GM19372 (cell line): Measurements from ENCODE around the gene PEAK3.

Experiments used
- ATAC-seq: cut with Tn5 transposase; IDR thresholded peaks from one replicate; pipeline ENCODE4 v1.9.1; 2021; ENCODE audit warnings: mild to moderate bottlenecking, low read depth, moderate library complexity; ENCODE audit not compliant: unreplicated experiment

Gene PEAK3

DNA sequence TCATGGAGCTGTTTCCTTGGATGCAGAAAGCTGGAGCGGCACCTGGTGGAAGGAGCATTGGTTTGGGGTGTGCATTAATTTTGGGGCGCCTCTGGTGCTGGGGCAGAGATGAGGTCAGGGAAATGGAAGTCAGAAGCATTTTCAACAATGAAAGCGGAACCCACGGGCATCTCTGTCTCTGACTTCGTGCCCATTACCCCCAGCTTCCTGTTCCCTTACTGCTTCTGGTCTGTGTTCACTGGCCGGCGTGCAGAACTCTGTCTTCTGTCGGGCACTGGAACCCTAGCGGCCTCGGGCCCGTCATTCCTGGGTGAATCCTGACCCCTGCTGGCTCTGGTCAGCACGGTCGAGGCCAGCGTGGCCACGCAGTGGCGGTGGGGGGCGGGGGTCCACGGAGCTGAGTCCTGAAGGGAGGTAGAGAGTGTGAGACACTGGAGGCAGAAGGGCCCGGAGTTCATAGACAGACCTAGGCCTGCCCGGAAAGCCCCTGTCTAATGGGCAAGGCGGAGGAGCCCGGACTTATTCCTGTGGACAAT, 33.9 kb upstream of the PEAK3 start:
- no peak for ATAC-seq

DNA sequence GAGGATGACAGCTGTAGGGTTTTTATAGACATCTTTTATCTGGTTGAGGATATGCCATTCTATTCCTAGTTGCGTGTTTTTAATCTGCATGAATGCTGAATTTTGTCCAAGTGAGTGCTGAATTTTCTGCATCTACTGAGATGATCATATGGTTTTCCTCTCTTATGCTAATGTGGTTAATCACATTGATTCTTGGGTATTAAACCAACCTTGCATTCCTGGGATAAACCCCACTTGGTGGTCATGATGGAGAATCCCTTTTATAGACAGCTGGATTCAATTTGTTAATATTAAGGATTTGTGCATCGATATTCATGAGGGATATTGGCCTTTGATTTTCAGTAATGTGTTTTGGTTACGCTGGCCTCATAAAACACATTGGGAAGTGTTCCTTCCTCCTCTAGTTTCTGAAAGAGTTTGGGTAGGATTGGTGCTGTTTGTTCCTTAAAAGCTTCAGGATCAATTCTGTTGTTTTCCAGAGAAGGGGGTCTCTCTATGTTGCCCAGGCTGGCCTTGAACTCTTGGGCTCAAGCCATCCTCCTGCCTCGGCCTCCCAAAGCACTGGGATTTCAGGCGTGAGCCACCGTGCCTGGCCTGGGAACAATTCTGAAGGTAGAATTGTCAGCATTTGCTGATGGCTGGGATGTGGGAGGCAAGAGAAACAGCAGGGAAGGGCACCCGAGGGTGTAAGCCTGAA, 33.3 kb upstream of the PEAK3 start:
- no peak for ATAC-seq

DNA sequence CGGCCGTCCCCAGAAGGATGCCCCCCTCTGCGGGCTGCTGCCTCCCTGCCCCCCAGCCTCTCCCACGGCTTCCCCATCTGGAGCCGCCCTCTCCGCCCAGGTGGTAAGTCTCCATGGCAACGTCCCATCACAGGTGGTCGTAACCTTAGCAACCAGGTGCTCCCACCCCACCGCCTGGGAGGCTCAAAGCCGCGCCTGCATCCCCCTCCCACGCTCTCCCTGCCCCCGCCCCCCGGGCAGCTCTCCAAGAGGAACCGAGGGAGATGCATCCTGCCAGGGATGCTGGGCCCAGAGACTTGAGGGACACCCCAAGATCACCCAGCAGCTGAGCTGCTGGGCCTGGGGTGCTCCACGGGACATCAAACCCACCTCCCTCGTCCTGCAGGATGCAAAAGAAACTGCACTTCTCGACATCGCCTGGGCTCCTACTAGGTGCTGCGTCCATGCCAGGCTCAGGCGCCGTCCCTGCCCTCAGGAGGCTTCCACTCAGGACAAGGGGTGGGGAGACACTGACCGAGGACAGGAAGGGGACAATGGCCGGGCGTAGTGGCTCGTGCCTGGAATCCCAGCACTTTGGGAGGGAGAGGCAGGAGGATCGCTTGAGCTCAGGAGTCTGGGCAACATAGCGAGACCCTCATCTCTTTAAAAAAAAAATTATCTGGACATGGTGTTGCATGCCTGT, 31.0 kb upstream of the PEAK3 start:
- ATAC-seq = no peak

DNA sequence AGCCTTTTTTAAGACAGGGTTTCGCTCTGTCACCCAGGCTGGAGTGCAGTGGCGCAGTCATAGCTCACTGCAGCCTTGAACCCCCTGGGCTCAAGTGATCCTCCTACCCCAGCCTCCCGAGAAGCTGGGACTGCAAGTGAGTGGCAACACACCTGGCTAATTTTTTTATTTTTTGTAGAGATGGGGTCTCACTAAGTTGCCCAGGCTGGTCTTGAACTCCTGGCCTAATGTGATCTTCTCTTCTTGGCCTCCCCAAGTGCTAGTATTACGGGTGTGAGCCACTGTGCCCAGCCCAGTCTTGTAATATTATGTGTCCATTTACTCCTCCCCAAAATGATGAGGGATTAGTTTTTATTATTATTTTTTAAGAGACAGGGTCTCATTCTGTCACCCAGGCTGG, 29.1 kb upstream of the PEAK3 start:
- ATAC-seq = no peak

DNA sequence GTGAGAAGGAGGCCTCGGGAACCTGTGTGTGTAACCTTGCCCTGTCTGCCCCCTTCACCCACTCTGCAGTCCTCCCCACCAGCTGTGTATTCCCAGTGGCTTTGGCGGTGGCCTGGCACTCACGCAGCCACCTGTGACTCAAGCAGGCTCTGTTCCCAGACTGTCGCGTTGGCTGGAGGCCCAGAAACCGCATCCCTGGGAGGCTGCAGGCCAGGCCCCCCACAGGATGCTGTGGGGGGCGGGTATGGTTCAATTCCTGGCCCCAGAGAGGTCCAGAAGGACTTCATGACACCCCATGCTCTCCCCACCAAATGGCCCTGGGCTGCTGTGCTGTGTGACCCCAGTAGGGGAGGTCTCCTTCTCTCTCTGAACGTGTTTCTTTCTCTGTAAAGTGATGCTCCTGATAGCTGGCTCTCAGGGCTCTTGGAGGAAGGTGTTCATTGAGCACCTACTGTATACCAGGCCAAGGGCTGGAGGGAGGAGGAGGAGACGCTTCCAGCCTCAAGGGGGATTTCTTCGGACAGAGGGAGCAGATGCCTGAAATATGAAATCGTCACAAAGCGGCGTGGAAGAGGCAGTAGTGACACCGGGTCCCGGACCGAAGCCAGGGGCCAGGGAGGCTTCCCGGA, 27.9 kb upstream of the PEAK3 start:
- no peak for ATAC-seq

DNA sequence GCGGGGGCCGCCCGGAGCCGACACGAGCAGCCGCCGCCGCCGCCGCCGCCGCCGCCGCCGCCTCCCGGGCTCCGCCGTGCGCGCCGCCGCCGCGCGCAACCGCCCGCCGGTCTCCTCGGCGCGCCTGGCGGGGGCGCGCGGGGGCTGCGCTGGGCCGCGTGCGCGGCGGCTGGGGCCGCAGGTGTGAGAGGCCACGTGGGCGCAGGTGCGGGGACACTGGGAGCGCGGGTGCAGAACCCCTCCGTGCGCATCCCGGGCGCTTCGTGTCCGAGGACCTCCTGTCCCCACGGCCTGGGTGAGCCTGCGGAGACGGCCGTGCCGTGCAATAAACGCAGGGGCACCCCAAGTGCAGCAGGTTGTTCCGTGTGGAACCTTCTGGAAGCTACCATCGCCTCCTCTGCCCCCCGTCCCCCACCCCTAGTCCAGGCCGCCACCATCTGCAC, 26.2 kb upstream of the PEAK3 start, which contains the start of gene LINGO3:
Gene LINGO3 (minus strand): TSS at position 41 of the 443 bp plus-strand sequence. CDS start 16,378 bp downstream, outside the sequence.
- no peak for ATAC-seq

DNA sequence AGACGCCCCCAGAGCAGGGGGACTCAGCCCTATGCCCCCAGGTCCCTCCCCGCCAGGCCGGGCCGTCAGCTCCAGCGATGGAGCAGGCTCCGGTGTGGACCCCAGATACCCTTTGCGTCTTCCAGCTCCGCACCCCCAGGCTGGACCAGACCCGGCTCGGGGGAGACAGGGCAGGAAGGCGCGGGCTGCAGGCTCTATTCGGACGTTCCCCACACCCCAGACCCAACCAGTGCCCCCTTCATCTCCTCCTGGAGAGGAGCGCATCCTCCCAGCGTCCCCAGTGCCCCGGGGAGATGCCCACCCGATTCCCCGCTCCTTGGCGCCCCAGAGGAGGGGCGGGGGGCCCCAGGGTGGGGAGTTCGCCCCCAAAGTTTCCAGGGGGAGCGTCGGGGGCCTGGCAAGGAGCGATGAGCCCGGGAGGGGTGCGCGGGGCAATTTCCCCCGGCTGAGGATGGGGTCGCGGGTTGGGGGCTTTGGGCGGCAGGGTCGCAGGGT, 25.6 kb upstream of the PEAK3 start:
- ATAC-seq = no peak

DNA sequence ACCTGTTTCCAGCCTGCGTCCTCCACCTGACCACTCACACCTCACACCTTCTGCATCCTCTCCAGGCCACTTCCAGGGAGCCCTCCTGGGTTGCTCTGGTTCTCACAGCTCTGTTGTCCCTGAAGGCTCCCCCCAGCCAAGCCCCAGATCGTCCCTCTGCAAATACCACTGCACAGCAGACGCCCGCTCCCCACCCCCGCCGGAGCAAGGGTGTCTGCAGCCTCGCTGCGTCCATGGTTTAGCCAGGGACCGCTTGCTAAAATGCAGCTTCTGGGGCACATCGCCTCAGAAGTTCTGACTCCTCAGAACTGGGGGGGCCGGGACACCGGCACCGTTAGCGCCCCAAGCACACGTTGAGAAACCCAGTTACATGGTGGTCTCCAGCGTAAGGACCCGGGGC, 25.0 kb upstream of the PEAK3 start:
- no peak for ATAC-seq

DNA sequence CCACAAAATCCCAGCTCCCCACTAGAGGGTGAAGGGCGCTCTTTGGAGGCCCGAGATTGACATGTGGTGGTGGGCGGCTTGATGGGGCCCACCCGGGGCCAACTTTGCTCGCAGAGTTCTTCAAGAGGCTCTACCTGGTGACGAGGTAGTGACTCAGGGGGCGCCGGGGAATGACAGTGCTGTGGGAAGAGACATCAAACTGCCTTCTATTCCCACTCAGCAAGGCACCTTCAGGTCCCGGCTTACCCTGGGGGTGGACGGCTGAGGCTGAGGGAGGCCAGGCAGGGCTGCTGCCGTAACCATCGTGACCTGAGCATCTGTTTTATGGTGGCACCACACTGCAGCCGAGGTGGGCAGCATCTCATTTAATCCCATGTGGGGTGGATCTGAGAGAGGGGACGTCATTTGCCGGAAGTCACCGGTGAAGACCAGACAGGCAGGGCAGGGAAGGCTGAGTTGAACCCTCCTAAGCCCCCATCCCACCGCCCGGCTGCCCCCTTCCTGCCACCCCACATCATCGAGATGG, 24.4 kb upstream of the PEAK3 start:
- no peak for ATAC-seq

DNA sequence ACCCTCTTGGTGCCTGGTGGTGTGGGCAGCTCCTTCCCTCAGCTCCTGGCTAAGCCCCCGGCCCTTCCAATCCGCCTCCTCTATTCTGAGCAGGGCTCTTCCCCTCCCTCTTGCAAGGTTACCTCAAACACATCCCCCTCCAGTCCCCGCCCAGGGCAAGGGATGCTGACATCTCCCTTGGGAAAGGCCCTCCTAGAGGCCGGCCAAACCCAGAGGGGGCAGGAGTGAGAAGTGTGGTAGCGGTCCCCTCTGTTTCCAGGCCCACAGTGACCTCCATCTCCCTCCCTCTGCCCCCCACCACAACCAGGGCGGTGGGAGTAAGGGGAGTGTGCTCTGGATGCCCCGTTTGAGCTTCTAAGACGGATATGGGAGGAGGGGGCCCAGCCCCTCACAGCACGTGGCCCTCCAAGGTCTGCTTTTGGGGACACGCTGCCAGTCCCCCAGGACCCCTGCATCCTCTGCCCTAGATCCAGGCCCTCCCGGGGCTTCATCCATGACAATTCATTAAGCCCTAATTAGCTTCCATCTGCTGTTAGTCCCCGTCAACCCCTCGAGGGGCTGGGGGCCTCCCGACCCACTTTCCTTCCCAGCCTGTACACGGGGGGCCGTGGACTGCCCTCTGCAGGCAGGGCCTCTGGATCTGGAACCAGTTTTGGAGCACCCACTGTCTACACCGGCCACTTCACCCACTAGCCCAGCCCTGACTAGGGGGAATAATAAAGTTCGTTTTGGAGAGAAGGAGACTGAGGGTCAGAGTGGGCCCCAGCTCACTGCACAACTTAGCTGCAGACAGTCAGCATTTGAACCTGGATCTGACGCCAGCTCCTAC, 23.7 kb upstream of the PEAK3 start:
- ATAC-seq = no peak

DNA sequence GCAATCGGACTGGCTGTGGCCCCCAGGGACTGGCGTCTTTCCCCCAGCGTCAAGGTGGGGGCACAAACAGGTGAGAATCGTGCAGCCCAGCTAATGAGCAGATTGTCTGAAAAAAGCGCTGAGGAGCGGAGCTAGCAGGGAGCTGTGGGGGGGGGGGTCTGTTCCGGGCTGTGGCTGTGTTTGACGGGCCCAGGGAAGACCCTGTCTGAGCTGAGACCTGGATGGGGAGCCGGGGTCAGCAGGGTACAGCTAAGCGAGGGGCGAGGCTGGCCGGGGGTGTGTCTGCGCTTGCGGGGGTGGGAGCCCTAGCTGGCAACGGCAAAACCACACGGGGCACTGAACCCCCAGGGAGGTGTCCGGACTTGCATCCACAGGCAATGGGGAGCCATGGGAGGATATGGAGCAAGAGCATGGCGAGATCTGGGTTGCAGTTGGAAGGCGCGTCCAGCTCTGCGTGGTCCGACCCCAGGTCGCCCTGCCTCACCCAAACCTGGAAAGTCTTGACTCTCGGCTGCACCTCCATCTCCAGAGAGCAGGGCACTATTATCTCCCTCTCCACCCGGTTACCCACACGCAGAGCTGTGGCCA, 21.3 kb upstream of the PEAK3 start:
- no peak for ATAC-seq

DNA sequence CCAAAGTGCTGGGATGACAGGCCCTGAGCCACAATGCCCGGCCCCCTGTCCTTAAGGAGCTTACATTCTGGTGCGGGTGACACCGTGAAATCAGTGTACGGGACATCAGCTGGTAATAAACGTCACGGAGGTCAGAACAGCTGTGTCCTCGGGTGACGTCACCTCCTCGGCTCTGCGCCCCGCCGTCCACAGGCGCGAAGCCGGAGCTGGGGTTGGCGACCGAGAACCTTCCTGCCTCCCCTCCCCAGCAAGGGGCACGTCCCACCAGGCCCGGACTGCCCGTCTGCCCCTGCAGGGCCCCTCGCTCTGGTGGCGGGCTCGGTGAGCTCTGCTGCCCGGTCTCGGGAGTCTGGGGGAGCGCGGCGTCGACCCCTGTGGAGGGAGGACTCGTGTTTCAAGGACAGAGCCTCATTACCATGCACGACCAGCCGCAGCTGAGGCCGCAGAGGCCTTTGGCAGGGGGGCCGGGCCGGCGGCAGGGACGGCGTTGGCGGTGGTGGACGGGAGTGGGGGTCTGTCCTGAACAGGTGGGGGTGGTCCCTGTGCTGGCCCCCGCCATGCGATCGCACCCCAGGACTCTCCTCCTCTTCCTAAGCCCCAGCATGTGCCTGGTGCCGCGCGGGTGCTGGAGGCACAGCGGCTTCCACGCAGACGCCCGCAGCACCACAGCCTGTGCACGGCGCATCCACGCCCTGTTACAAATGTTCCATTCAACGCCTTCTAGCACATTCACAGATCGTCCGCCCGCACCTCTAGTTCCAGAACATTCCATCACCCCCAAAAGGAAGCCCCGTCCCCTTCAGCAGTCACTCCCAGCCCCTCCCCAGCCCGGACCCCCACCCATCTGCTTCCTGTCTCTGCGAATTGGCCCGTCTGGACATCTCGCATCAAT, 20.6 kb upstream of the PEAK3 start:
- no peak for ATAC-seq

DNA sequence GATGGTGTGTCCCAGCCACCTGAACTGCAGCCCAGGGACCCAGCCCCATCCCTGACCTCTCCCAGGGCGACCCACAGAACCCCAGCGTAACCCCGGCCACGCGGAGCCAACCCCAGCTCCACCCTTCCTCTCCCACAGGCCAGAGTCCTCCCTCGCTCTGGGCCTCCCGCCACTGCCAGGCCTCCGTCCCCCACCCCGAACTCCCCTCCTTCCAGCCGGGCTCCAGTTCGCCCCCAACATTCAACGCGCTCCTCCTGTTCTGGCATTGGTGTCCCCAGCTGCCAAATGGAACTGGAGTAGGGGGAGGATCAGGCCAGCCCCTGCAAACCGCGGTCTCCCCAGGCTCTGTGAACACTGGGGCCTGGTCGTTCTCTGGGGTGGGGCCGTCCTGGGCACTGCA, 18.6 kb upstream of the PEAK3 start:
- ATAC-seq = no peak

DNA sequence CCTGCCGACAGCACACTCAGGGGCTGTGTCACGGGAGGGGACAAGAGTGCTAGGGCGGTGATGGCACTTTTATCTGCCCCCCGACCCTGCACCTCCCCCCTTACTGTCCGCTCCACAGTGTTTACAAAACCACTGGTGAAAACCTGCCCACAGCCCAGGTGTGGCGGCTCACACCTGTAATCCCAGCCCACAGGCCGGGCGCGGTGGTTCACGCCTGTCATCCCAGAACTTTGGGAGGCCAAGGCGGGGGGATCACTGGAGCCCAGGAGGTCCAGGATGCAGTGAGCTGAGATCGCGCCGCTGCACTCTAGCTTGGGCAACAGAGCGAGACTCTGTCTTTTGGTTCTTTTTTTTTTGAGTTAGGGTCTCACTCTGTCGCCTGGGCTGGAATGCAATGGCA, 14.2 kb upstream of the PEAK3 start:
- ATAC-seq = no peak

DNA sequence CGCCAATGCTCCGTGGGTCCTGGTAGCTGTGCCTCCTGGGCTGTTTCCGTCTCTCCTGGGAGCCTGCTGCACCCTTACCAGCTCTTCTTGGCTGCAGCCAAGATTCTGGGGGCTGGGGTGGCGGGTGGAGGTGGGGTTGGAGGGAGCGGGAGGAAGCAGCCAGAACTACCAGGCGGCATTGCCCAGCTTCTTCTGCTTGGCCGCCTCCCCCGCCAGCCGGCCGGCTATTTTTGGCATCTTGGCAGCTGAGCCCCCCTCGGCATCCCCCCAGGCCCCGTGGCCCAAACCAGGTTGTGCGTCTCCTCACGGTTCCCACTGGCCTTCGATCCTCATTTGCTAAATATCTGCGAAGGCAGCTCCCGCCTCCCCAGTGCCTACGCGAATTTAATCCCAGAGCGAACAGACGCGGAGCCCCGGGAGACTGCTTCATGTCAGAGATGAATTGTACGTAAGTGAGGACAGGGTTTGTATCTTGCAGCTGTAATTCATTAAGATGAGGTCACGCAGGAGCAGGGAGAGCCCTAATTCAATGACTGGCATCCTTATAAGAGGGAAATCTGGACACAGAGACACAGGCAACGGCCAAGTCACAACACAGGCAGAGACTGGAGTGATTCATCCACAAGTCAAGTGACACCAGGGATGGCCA, 12.8 kb upstream of the PEAK3 start:
- no peak for ATAC-seq

DNA sequence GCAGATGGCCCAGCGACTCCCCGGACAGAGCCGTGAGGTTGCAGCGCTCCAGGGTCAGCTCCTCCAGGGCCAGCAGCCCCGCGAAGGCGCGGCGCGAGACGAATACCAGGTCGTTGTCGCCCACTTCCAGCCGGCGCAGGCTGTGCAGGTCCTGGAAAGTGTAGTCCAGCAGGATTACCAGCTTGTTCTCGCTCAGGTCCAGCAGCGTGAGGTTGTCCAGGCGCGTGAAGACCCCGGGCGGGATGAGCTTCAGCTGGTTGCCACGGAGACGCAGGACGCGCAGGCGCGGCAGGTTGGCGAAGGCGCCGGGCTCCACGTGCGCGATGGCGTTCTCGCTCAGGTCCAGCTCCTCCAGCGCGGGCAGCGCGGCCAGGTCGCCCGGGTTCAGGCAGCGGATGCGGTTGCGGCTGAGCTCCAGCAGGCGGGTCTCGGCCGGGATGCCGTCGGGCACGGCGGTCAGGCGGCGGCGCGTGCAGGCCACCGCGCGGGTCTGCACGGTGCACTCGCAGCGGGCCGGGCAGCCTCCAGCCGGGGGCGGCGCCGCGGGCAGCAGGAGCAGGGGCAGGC, 9.3 kb upstream of the PEAK3 start:
- no peak for ATAC-seq

DNA sequence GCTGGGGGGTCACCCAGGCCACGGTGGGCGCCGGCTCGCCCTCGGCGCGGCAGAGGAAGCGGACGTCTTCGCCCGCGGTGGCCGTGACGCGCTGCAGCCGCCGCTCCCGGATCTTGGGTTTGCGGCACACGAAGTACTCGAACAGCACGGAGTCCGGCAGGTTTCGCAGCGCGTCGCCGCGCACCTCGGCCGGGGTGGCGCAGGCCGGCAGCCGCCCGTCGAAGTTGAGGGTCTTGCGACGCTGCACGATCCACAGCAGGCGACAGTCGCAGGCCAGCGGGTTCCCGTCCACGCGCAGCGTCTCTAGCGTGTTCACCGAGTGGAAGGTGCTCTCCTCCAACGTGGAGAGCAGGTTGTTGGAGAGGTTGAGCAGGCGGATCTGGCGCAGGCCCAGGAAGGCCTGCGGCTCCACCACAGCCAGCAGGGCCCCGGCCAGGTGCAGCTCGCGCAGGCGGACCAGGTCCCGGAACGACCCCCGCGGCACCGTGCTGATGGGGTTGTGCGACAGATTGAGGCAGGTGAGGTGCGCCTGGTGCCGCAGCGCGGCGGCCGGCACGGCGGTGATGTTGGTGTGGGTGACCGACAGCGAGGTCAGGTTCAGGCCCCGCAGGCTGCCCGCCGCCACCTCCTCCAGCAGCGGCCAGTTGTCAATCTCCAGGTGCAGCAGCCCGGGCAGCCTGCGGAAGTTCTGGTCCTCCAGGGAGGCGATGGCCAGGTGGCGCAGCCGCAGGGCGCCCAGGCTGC, 8.6 kb upstream of the PEAK3 start:
- ATAC-seq = no peak
